Measurements from ENCODE around the gene CHI3L1.

DNA sequence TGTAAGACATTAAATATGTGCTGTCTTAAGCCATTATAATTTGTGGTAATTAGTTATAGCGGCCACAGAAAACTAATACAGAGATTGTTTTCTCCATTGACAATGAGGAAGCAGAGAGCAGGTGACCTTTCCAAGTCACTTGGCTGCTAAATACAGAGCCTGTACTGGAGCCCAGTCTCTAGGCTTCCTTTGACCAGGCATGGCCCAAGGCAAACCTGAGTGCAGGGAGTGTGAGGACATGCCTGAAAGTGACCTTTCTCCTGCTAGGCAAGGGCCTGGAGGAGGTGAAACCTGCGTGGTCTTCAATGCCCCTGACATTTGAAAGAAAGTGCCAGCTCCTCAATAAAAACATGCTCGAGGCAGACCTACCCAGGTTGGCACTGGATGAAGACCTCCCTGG is 12.5 kb upstream of the CHI3L1 start:
- TF ChIP-seq, protein P1, sequence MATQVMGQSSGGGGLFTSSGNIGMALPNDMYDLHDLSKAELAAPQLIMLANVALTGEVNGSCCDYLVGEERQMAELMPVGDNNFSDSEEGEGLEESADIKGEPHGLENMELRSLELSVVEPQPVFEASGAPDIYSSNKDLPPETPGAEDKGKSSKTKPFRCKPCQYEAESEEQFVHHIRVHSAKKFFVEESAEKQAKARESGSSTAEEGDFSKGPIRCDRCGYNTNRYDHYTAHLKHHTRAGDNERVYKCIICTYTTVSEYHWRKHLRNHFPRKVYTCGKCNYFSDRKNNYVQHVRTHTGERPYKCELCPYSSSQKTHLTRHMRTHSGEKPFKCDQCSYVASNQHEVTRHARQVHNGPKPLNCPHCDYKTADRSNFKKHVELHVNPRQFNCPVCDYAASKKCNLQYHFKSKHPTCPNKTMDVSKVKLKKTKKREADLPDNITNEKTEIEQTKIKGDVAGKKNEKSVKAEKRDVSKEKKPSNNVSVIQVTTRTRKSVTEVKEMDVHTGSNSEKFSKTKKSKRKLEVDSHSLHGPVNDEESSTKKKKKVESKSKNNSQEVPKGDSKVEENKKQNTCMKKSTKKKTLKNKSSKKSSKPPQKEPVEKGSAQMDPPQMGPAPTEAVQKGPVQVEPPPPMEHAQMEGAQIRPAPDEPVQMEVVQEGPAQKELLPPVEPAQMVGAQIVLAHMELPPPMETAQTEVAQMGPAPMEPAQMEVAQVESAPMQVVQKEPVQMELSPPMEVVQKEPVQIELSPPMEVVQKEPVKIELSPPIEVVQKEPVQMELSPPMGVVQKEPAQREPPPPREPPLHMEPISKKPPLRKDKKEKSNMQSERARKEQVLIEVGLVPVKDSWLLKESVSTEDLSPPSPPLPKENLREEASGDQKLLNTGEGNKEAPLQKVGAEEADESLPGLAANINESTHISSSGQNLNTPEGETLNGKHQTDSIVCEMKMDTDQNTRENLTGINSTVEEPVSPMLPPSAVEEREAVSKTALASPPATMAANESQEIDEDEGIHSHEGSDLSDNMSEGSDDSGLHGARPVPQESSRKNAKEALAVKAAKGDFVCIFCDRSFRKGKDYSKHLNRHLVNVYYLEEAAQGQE (IDR thresholded peaks at IDR 0.05): no peak
- TF ChIP-seq, protein P2, sequence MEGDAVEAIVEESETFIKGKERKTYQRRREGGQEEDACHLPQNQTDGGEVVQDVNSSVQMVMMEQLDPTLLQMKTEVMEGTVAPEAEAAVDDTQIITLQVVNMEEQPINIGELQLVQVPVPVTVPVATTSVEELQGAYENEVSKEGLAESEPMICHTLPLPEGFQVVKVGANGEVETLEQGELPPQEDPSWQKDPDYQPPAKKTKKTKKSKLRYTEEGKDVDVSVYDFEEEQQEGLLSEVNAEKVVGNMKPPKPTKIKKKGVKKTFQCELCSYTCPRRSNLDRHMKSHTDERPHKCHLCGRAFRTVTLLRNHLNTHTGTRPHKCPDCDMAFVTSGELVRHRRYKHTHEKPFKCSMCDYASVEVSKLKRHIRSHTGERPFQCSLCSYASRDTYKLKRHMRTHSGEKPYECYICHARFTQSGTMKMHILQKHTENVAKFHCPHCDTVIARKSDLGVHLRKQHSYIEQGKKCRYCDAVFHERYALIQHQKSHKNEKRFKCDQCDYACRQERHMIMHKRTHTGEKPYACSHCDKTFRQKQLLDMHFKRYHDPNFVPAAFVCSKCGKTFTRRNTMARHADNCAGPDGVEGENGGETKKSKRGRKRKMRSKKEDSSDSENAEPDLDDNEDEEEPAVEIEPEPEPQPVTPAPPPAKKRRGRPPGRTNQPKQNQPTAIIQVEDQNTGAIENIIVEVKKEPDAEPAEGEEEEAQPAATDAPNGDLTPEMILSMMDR (IDR thresholded peaks at IDR 0.05; ENCODE audit: low read depth, low read length, missing input control): no peak
- TF ChIP-seq, protein P3, sequence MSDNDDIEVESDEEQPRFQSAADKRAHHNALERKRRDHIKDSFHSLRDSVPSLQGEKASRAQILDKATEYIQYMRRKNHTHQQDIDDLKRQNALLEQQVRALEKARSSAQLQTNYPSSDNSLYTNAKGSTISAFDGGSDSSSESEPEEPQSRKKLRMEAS (IDR thresholded peaks at IDR 0.05): no peak
- TF ChIP-seq, protein P4, sequence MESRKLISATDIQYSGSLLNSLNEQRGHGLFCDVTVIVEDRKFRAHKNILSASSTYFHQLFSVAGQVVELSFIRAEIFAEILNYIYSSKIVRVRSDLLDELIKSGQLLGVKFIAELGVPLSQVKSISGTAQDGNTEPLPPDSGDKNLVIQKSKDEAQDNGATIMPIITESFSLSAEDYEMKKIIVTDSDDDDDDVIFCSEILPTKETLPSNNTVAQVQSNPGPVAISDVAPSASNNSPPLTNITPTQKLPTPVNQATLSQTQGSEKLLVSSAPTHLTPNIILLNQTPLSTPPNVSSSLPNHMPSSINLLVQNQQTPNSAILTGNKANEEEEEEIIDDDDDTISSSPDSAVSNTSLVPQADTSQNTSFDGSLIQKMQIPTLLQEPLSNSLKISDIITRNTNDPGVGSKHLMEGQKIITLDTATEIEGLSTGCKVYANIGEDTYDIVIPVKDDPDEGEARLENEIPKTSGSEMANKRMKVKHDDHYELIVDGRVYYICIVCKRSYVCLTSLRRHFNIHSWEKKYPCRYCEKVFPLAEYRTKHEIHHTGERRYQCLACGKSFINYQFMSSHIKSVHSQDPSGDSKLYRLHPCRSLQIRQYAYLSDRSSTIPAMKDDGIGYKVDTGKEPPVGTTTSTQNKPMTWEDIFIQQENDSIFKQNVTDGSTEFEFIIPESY (IDR thresholded peaks at IDR 0.05): no peak
- TF ChIP-seq YY1 (IDR thresholded peaks at IDR 0.05): no peak
- TF ChIP-seq RAD21 (IDR thresholded peaks at IDR 0.05): no peak
- TF ChIP-seq JUND (IDR thresholded peaks at IDR 0.05): no peak
- no peak for TF ChIP-seq TAF1 (conservative IDR thresholded peaks at IDR 0.05)
- TF ChIP-seq, protein P5, sequence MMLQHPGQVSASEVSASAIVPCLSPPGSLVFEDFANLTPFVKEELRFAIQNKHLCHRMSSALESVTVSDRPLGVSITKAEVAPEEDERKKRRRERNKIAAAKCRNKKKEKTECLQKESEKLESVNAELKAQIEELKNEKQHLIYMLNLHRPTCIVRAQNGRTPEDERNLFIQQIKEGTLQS (IDR thresholded peaks at IDR 0.05): no peak
- TF ChIP-seq EGR1 (IDR thresholded peaks at IDR 0.05; ENCODE audit: low read depth in 2 of 2): no peak
- no peak for TF ChIP-seq SP1 (IDR thresholded peaks at IDR 0.05)
- TF ChIP-seq RXRA (IDR thresholded peaks at IDR 0.05): no peak
- no peak for TF ChIP-seq FOXA1 (IDR thresholded peaks at IDR 0.05)
